WTC11 (cell line): ENCODE data around the gene PXDC1. TPM values are rescaled to one million over a fixed set of nuclear protein-coding genes. Genes with fewer than 3 reads are reported as not detected.

Source experiments
- ATAC-seq: fragments of 200-7000 bp; cut with Tn5 transposase; 2 replicates; pipeline ENCODE4 v1.10.0; 2021; ENCODE audit warnings: mild to moderate bottlenecking, moderate library complexity
- CTCF ChIA-PET: fragments of 300-600 bp; sonication (Branson Sonifier 250); formaldehyde crosslinking; loops from one replicate; lab custom pipeline; 2021; ENCODE audit warnings: antibody characterized with exemption; lab: Charles Lee
- POLR2A ChIA-PET: fragments of 350-600 bp; sonication (Branson Sonifier 250); formaldehyde crosslinking; loops from one replicate; lab custom pipeline; 2021; ENCODE audit warnings: antibody characterized with exemption; lab: Charles Lee
- DNase-seq: peaks from one replicate; pipeline ENCODE4 v3.0.0; 2021; ENCODE audit warnings: low spot score
- H3K27ac Mint-ChIP-seq: 2 replicates; pipeline ENCODE4 v1.8.0; 2021; ENCODE audit warnings: mixed read lengths
- H3K27me3 Mint-ChIP-seq: 2 replicates; pipeline ENCODE4 v1.8.0; 2021; ENCODE audit warnings: low read depth, mild to moderate bottlenecking, moderate library complexity, mixed read lengths
- H3K36me3 Mint-ChIP-seq: 2 replicates; pipeline ENCODE4 v1.8.0; 2021; ENCODE audit warnings: mixed read lengths
- H3K4me1 Mint-ChIP-seq: 2 replicates; pipeline ENCODE4 v1.8.0; 2022; ENCODE audit warnings: mixed read lengths
- H3K4me3 Mint-ChIP-seq: 2 replicates; pipeline ENCODE4 v1.8.0; 2021; ENCODE audit warnings: mild to moderate bottlenecking, moderate library complexity, mixed read lengths
- H3K9me3 Mint-ChIP-seq: 2 replicates; pipeline ENCODE4 v1.8.0; 2021; ENCODE audit warnings: mixed read lengths
- AFF4 ChIP-seq: sonication (generic); formaldehyde crosslinking; IDR thresholded peaks from 2 replicates; pipeline ENCODE4 v1.8.1; 2023; ENCODE audit warnings: mild to moderate bottlenecking, missing genetic modification reagents, borderline replicate concordance
- ARID4B ChIP-seq: sonication (generic); formaldehyde crosslinking; IDR thresholded peaks from 2 replicates; pipeline ENCODE4 v1.8.0; 2023; ENCODE audit warnings: missing genetic modification reagents, mild to moderate bottlenecking, borderline replicate concordance
- ATF2 ChIP-seq: sonication (generic); formaldehyde crosslinking; IDR thresholded peaks from 2 replicates; pipeline ENCODE4 v1.8.1; 2022; ENCODE audit warnings: low read depth, missing genetic modification reagents, borderline replicate concordance
- FOXP1 ChIP-seq: sonication (generic); formaldehyde crosslinking; IDR thresholded peaks from 2 replicates; pipeline ENCODE4 v1.8.0; 2022; ENCODE audit warnings: missing genetic modification reagents, mild to moderate bottlenecking, moderate library complexity, borderline replicate concordance
- IRF1 ChIP-seq: sonication (generic); formaldehyde crosslinking; IDR thresholded peaks from 2 replicates; pipeline ENCODE4 v1.8.0; 2023; ENCODE audit warnings: missing genetic modification reagents
- IRF2 ChIP-seq: sonication (generic); formaldehyde crosslinking; IDR thresholded peaks from 2 replicates; pipeline ENCODE4 v1.8.0; 2022; ENCODE audit warnings: low read depth, missing genetic modification reagents, borderline replicate concordance
- JUN ChIP-seq: sonication (generic); formaldehyde crosslinking; IDR thresholded peaks from 2 replicates; pipeline ENCODE4 v1.8.0; 2023; ENCODE audit warnings: mild to moderate bottlenecking, missing genetic modification reagents
- KAT7 ChIP-seq: sonication (generic); formaldehyde crosslinking; IDR thresholded peaks from 2 replicates; pipeline ENCODE4 v1.8.1; 2023; ENCODE audit warnings: missing genetic modification reagents, mild to moderate bottlenecking, borderline replicate concordance
- MAX ChIP-seq: sonication (generic); formaldehyde crosslinking; IDR thresholded peaks from 2 replicates; pipeline ENCODE4 v1.8.0; 2022; ENCODE audit warnings: mild to moderate bottlenecking, missing genetic modification reagents
- MXD4 ChIP-seq: fragments of 250-450 bp; sonication (Bioruptor Pico); IDR thresholded peaks from 2 replicates; pipeline ENCODE4 v1.8.0; 2021; ENCODE audit warnings: mild to moderate bottlenecking, moderate library complexity, borderline replicate concordance
- NFE2L1 ChIP-seq: sonication (generic); formaldehyde crosslinking; IDR thresholded peaks from 2 replicates; pipeline ENCODE4 v1.8.1; 2023; ENCODE audit warnings: missing genetic modification reagents
- NR2C2 ChIP-seq: sonication (generic); formaldehyde crosslinking; IDR thresholded peaks from 2 replicates; pipeline ENCODE4 v1.8.0; 2022; ENCODE audit warnings: mild to moderate bottlenecking, missing genetic modification reagents
- SOX15 ChIP-seq: fragments of 250-450 bp; sonication (Bioruptor Pico); IDR thresholded peaks from 2 replicates; pipeline ENCODE4 v1.9.0; 2021; ENCODE audit warnings: mild to moderate bottlenecking
- ZNF396 ChIP-seq: fragments of 250-450 bp; sonication (Bioruptor Pico); IDR thresholded peaks from 2 replicates; pipeline ENCODE4 v1.8.0; 2021; ENCODE audit warnings: mild to moderate bottlenecking, moderate library complexity, borderline replicate concordance
- ZNF512 ChIP-seq: sonication (generic); formaldehyde crosslinking; IDR thresholded peaks from 2 replicates; pipeline ENCODE4 v1.8.1; 2022; ENCODE audit warnings: missing genetic modification reagents, borderline replicate concordance
- ZNF671 ChIP-seq: fragments of 250-450 bp; sonication (Bioruptor Pico); IDR thresholded peaks from 2 replicates; pipeline ENCODE4 v1.8.0; 2021; ENCODE audit warnings: mild to moderate bottlenecking
- total RNA-seq: library from RNA; stranded (reverse); gene quantifications from 3 replicates; pipeline ENCODE4 v1.2.3, GENCODE V29; 2021
- TF ChIP-seq, protein P1 (sequence below): sonication (generic); formaldehyde crosslinking; IDR thresholded peaks from 2 replicates; pipeline ENCODE4 v1.8.1; 2023; ENCODE audit warnings: mild to moderate bottlenecking, moderate library complexity, missing genetic modification reagents
- TF ChIP-seq, protein P2 (sequence below): sonication (generic); formaldehyde crosslinking; conservative IDR thresholded peaks from 2 replicates; pipeline ENCODE4 v1.8.1; 2022; ENCODE audit warnings: mild to moderate bottlenecking, missing genetic modification reagents
- TF ChIP-seq, protein P3 (sequence below): sonication (generic); formaldehyde crosslinking; IDR thresholded peaks from 2 replicates; pipeline ENCODE4 v1.8.1; 2023; ENCODE audit warnings: mild to moderate bottlenecking, missing genetic modification reagents

PXDC1 gene
- total RNA-seq, 1 experiment from 2014 or later = 3.3 TPM

DNA sequence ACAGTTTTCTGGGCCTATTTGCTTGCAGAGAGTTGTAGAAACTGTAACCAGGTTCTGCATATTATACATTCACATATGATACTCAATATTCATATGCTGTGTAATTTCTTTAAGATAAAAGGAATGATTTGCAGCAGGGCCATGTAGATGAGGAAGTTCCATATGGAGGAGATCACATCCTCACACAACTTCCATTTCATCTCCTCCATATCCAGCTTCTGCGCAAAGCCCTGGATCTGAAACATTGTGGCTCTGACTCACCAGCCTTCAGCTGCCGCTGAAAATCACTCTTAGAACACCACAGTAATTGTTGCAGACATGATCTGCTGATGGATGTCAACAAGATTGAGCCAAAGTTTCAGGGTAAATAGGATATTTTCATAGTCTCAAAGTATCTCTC is 57.7 kb downstream of the PXDC1 start:
- no peak overlapping the region for H3K4me3 Mint-ChIP-seq
- peaks cover 13% of the 10 kb centered on the region for H3K9me3 Mint-ChIP-seq
- no peak for DNase-seq
- ATAC-seq = no peak
- peaks cover 3% of the 10 kb centered on the region for H3K27me3 Mint-ChIP-seq
- H3K27ac Mint-ChIP-seq = no peak overlapping the region
- CTCF ChIA-PET = interaction anchor here (0.6 kb wide), 1 partner anchor 237 kb away, joined by 3 read pairs; the partner anchor contains the start of gene SLC22A23
- POLR2A ChIA-PET = no interaction called here
- TF ChIP-seq NFE2L1 (CRISPR knock-in tag) = no peak
- TF ChIP-seq ARID4B (CRISPR knock-in tag) = no peak
- no peak for TF ChIP-seq ATF2 (CRISPR knock-in tag)
- TF ChIP-seq ZNF396 (CRISPR knock-in tag) = no peak
- TF ChIP-seq MXD4 (CRISPR knock-in tag) = no peak
- no peak for TF ChIP-seq JUN (CRISPR knock-in tag)
- no peak for TF ChIP-seq ZNF671
- TF ChIP-seq KAT7 (CRISPR knock-in tag) = no peak
- no peak for TF ChIP-seq IRF1 (CRISPR knock-in tag)
- TF ChIP-seq NR2C2 (CRISPR knock-in tag) = no peak
- no peak for TF ChIP-seq AFF4 (CRISPR knock-in tag)
- H3K4me1 Mint-ChIP-seq = no peaks in the 10 kb centered on the region
- H3K36me3 Mint-ChIP-seq = peaks cover 12% of the 10 kb centered on the region

GRCh38 chr6:3690506-3690905 is 61.0 kb downstream of the PXDC1 start:
- POLR2A ChIA-PET = no interaction called here
- ATAC-seq = no peak
- no peak for DNase-seq
- Mint-ChIP-seq H3K9me3 (peaks cover 4% of the 10 kb centered on the region), H3K36me3 (no peaks in the 10 kb centered on the region), H3K4me1 (peaks cover 8% of the 10 kb centered on the region; the same call in 1 of the 2 replicates), H3K4me3 (no peak overlapping the region), H3K27me3 (peaks cover 4% of the 10 kb centered on the region), H3K27ac (no peak overlapping the region)
- CTCF ChIA-PET = interaction anchor here (0.6 kb wide), 1 partner anchor 55 kb away, joined by 5 read pairs; no protein-coding TSS in a partner anchor
- TF ChIP-seq SOX15 (CRISPR knock-in tag) (no peak), ZNF512 (CRISPR knock-in tag) (no peak), MAX (CRISPR knock-in tag) (no peak), IRF2 (CRISPR knock-in tag) (no peak), MXD4 (CRISPR knock-in tag) (no peak), FOXP1 (no peak)
- TF ChIP-seq, protein P1, sequence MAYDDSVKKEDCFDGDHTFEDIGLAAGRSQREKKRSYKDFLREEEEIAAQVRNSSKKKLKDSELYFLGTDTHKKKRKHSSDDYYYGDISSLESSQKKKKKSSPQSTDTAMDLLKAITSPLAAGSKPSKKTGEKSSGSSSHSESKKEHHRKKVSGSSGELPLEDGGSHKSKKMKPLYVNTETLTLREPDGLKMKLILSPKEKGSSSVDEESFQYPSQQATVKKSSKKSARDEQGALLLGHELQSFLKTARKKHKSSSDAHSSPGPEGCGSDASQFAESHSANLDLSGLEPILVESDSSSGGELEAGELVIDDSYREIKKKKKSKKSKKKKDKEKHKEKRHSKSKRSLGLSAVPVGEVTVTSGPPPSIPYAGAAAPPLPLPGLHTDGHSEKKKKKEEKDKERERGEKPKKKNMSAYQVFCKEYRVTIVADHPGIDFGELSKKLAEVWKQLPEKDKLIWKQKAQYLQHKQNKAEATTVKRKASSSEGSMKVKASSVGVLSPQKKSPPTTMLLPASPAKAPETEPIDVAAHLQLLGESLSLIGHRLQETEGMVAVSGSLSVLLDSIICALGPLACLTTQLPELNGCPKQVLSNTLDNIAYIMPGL (CRISPR knock-in tag) = no peak
- TF ChIP-seq, protein P2, sequence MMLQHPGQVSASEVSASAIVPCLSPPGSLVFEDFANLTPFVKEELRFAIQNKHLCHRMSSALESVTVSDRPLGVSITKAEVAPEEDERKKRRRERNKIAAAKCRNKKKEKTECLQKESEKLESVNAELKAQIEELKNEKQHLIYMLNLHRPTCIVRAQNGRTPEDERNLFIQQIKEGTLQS = no peak
- TF ChIP-seq, protein P3, sequence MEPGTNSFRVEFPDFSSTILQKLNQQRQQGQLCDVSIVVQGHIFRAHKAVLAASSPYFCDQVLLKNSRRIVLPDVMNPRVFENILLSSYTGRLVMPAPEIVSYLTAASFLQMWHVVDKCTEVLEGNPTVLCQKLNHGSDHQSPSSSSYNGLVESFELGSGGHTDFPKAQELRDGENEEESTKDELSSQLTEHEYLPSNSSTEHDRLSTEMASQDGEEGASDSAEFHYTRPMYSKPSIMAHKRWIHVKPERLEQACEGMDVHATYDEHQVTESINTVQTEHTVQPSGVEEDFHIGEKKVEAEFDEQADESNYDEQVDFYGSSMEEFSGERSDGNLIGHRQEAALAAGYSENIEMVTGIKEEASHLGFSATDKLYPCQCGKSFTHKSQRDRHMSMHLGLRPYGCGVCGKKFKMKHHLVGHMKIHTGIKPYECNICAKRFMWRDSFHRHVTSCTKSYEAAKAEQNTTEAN (CRISPR knock-in tag) = no peak
